ENCODE results near the gene INTS6L.
A peak's percentile ranks its signal among the peaks of the same experiment; 100 is the strongest.

The INTS6L gene

GRCh38 chrX:135520553-135521404 is at the start of gene INTS6L:
TSS of gene INTS6L (plus strand) at chrX:135520660. CDS start at chrX:135520993, 333 bp downstream.
- peak; percentile 47 to 78 (median 64) for DNase-seq

GRCh38 chrX:135476378-135476777 is 44.1 kb upstream of the INTS6L start:
- DNase-seq, result no peak

GRCh38 chrX:135477576-135477975 is 42.9 kb upstream of the INTS6L start:
- peak in 1 of 4 experiments; percentile 9 for DNase-seq

GRCh38 chrX:135480076-135480475 is 40.4 kb upstream of the INTS6L start:
- no peak for DNase-seq

- DNase-seq, result no peak
Measured at GRCh38 chrX:135481696-135482179, 38.7 kb upstream of the INTS6L start.

- no peak for DNase-seq
Measured at GRCh38 chrX:135484641-135485289, 35.7 kb upstream of the INTS6L start.

- no peak for DNase-seq
Measured at GRCh38 chrX:135489542-135489941, 30.9 kb upstream of the INTS6L start.

- no peak for DNase-seq
Measured at GRCh38 chrX:135490979-135491514, 29.4 kb upstream of the INTS6L start.

- DNase-seq, result no peak
Measured at GRCh38 chrX:135494453-135494852, 26.0 kb upstream of the INTS6L start.

GRCh38 chrX:135497736-135498135 is 22.7 kb upstream of the INTS6L start:
- no peak for DNase-seq

- no peak for DNase-seq
Measured at GRCh38 chrX:135498236-135498635, 22.2 kb upstream of the INTS6L start.

- DNase-seq, result no peak
Measured at GRCh38 chrX:135505351-135505750, 15.1 kb upstream of the INTS6L start.

- DNase-seq, result no peak
Measured at GRCh38 chrX:135509885-135510284, 10.6 kb upstream of the INTS6L start.

- no peak for DNase-seq
Measured at GRCh38 chrX:135512508-135513129, 7.8 kb upstream of the INTS6L start.

GRCh38 chrX:135513130-135513515 is 7.3 kb upstream of the INTS6L start:
- DNase-seq, result no peak

GRCh38 chrX:135516376-135516775 is 4.1 kb upstream of the INTS6L start:
- DNase-seq, result no peak

GRCh38 chrX:135518161-135518560 is 2.3 kb upstream of the INTS6L start:
- no peak for DNase-seq

GRCh38 chrX:135520022-135520552 is 373 bp upstream of the INTS6L start:
- DNase-seq, result no peak

- DNase-seq, result peak; percentile 52 to 72 (median 59)
Measured at GRCh38 chrX:135521405-135522131, 1.1 kb downstream of the INTS6L start.

GRCh38 chrX:135522132-135522530 is 1.7 kb downstream of the INTS6L start:
- no peak for DNase-seq

- no peak for DNase-seq
Measured at GRCh38 chrX:135522878-135523693, 2.6 kb downstream of the INTS6L start.
